Suprapubic skin (tissue), 4 donors: ENCODE measurements around the gene RAPGEF3. TPM values are rescaled to one million over a fixed set of nuclear protein-coding genes. Genes with fewer than 3 reads are reported as not detected.

Experiments used
- DNase-seq, 2 donors: peaks; one replicate each; pipeline ENCODE4 v3.0.0-alpha.2; 2019; ENCODE audit warnings: low spot score in 2 of 2
- H3K27ac ChIP-seq: fragments of 200-600 bp; sonication (generic); one replicate; pipeline ENCODE4 v1.5.1; 2019
- H3K27me3 ChIP-seq: fragments of 200-600 bp; sonication (generic); one replicate; pipeline ENCODE4 v1.5.1; 2019
- H3K36me3 ChIP-seq: fragments of 200-600 bp; sonication (generic); one replicate; pipeline ENCODE4 v1.5.1; 2019
- H3K4me1 ChIP-seq: fragments of 200-600 bp; sonication (generic); one replicate; pipeline ENCODE4 v1.5.1; 2019
- H3K4me3 ChIP-seq: fragments of 200-600 bp; sonication (generic); one replicate; pipeline ENCODE4 v1.5.1; 2019; ENCODE audit warnings: mild to moderate bottlenecking
- H3K9me3 ChIP-seq: fragments of 200-600 bp; sonication (generic); one replicate; pipeline ENCODE4 v1.5.1; 2019
- CTCF ChIP-seq, 2 donors: fragments of 200-600 bp in 1 of 2; fragments of 450-650 bp in 1 of 2; sonication (generic) in 1 of 2; IDR thresholded peaks; one replicate each; pipeline ENCODE4 v1.5.1; 2016 to 2019; ENCODE audit warnings: antibody characterized with exemption in 2 of 2, mild to moderate bottlenecking in 1 of 2, moderate library complexity in 1 of 2
- EP300 ChIP-seq: sonication (generic); formaldehyde crosslinking; IDR thresholded peaks from one replicate; pipeline ENCODE4 v1.6.1; 2017; ENCODE audit warnings: antibody characterized with exemption
- POLR2A ChIP-seq, 2 donors: fragments of 450-650 bp; IDR thresholded peaks; one replicate each; pipeline ENCODE4 v1.6.1; 2017; ENCODE audit warnings: antibody characterized with exemption in 2 of 2, mild to moderate bottlenecking in 2 of 2, moderate library complexity in 2 of 2
- POLR2AphosphoS5 ChIP-seq, 3 donors: sonication (generic); formaldehyde crosslinking; IDR thresholded peaks; one replicate each; pipeline ENCODE4 v1.6.1; 2017; ENCODE audit warnings: antibody characterized with exemption in 3 of 3
- WGBS: methylation state at CpG from one replicate; pipeline ENCODE4 v1.1.5; 2018; 5-methylcytosine and 5-hydroxymethylcytosine counted together
- total RNA-seq, 4 donors: library from RNA; depleted of rRNA; stranded (reverse); fragments of >200 nt; gene quantifications; one replicate each; pipeline ENCODE4 v1.1.0, GENCODE V29; 2016

The RAPGEF3 gene
- total RNA-seq, 4 donors from 2014 or later: 9.3 to 48.9 (median 20.0) TPM

GRCh38 chr12:47751561-47751960 is 7.1 kb downstream of the RAPGEF3 start:
- Histone ChIP-seq H3K27ac (no peak overlapping the region), H3K4me1 (peaks cover 55% of the 10 kb centered on the region), H3K27me3 (no peaks in the 10 kb centered on the region), H3K36me3 (peaks cover 2% of the 10 kb centered on the region), H3K9me3 (no peaks in the 10 kb centered on the region), H3K4me3 (no peak overlapping the region)
- WGBS: 61% methylated on average over 6 of the region's 9 CpGs
- no peak for DNase-seq
- TF ChIP-seq EP300 (no peak), POLR2A (IDR thresholded peaks at IDR 0.05) (no peak), POLR2AphosphoS5 (IDR thresholded peaks at IDR 0.05) (no peak)

- Histone ChIP-seq H3K36me3 (peaks cover 4% of the 10 kb centered on the region), H3K4me3 (no peak overlapping the region), H3K27me3 (no peaks in the 10 kb centered on the region), H3K27ac (no peak overlapping the region), H3K9me3 (no peaks in the 10 kb centered on the region), H3K4me1 (peaks cover 52% of the 10 kb centered on the region)
- TF ChIP-seq CTCF (IDR thresholded peaks at IDR 0.05): no peak
- TF ChIP-seq POLR2AphosphoS5 (IDR thresholded peaks at IDR 0.05): no peak
- TF ChIP-seq POLR2A (IDR thresholded peaks at IDR 0.05): no peak
- no peak for TF ChIP-seq EP300
- WGBS: 91% methylated on average over 16 of the region's 19 CpGs
- no peak for DNase-seq
Measured at GRCh38 chr12:47750916-47751470, 7.7 kb downstream of the RAPGEF3 start.

GRCh38 chr12:47750229-47750798 is 8.4 kb downstream of the RAPGEF3 start:
- TF ChIP-seq POLR2AphosphoS5 (IDR thresholded peaks at IDR 0.05): no peak
- no peak for TF ChIP-seq EP300
- TF ChIP-seq POLR2A (IDR thresholded peaks at IDR 0.05): no peak
- TF ChIP-seq CTCF (IDR thresholded peaks at IDR 0.05): no peak
- 92% methylated on average over 8 of the region's 10 CpGs for WGBS
- peaks cover 45% of the 10 kb centered on the region for H3K4me1 ChIP-seq
- DNase-seq: no peak
- H3K9me3 ChIP-seq: no peaks in the 10 kb centered on the region
- H3K4me3 ChIP-seq: no peak overlapping the region
- H3K27ac ChIP-seq: no peak overlapping the region
- no peaks in the 10 kb centered on the region for H3K27me3 ChIP-seq
- H3K36me3 ChIP-seq: peaks cover 4% of the 10 kb centered on the region

- DNase-seq: no peak
- Histone ChIP-seq H3K9me3 (no peaks in the 10 kb centered on the region), H3K27me3 (no peaks in the 10 kb centered on the region), H3K27ac (no peak overlapping the region), H3K4me1 (peaks cover 37% of the 10 kb centered on the region), H3K4me3 (no peak overlapping the region), H3K36me3 (peaks cover 4% of the 10 kb centered on the region)
- TF ChIP-seq POLR2A (IDR thresholded peaks at IDR 0.05) (no peak), EP300 (no peak), POLR2AphosphoS5 (IDR thresholded peaks at IDR 0.05) (no peak), CTCF (IDR thresholded peaks at IDR 0.05) (no peak)
- WGBS: 100% methylated on average over 3 of the region's 3 CpGs
Measured at GRCh38 chr12:47748899-47749298, 9.8 kb downstream of the RAPGEF3 start.

GRCh38 chr12:47748507-47748828 is 10.2 kb downstream of the RAPGEF3 start:
- H3K9me3 ChIP-seq: no peaks in the 10 kb centered on the region
- 88% methylated on average over 1 of the region's 1 CpG for WGBS
- no peaks in the 10 kb centered on the region for H3K27me3 ChIP-seq
- H3K36me3 ChIP-seq: peaks cover 4% of the 10 kb centered on the region
- TF ChIP-seq CTCF (IDR thresholded peaks at IDR 0.05) (no peak), POLR2A (IDR thresholded peaks at IDR 0.05) (no peak), POLR2AphosphoS5 (IDR thresholded peaks at IDR 0.05) (no peak), EP300 (no peak)
- H3K4me3 ChIP-seq: no peak overlapping the region
- DNase-seq: no peak
- no peak overlapping the region for H3K27ac ChIP-seq
- H3K4me1 ChIP-seq: peaks cover 36% of the 10 kb centered on the region
